ENCODE results near the gene NEK1.
"Not testable (repeated sequence)": the region's sequence is repeated elsewhere in the genome, so short reads cannot be mapped to it uniquely, and the experiment has no call there.

Gene NEK1

DNA sequence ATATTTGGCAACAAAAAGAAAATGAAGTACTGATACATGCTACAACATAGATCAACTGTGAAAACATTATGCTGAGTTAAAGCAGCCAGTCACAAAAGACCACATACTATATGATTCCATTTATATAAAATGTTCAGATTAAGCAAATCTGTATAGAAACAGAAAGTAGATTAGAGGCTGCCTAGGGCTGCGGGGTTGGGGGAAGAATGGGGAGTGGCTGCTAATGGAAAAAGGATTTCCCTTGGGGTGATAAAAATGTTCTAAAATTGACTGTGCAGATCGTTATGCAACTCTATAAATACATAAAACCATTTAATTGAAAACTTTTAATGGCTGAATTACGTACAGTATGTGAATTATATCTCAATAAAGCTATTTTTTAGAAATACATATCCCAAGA, 46.8 kb downstream of the NEK1 start:
- Histone ChIP-seq H3K18ac (ENCODE audit: low read length) (no peak overlapping the region), H4K91ac (ENCODE audit: low read depth, low read length, poor library complexity) (no peak overlapping the region), H3K36me3 (replicated peaks in 1 of 2; ENCODE audit: control insufficient read depth in 2 of 2, insufficient read depth in 2 of 2, low read length in 2 of 2) (peaks cover 0 to 12% of the 10 kb centered on the region in 2 donors), H2AK5ac (ENCODE audit: low read depth, low read length) (no peak overlapping the region), H3K23ac (ENCODE audit: low read depth, low read length, poor library complexity) (no peak overlapping the region), H2AFZ (ENCODE audit: low read length) (no peak overlapping the region), H2BK15ac (ENCODE audit: low read length) (no peak overlapping the region), H3K27ac (replicated peaks; ENCODE audit: low read length) (no peak overlapping the region), H3K27me3 (ENCODE audit: control insufficient read depth in 3 of 3, insufficient read depth in 3 of 3, low read depth in 1 of 3, low read length in 3 of 3) (no peaks in the 10 kb centered on the region), H3K4me2 (ENCODE audit: insufficient read depth, low read length, poor library complexity, severe bottlenecking) (no peak overlapping the region), H3K4ac (ENCODE audit: low read length) (no peak overlapping the region), H3K4me3 (ENCODE audit: low read length in 2 of 2) (no peak overlapping the region), H3K14ac (ENCODE audit: low read length) (no peak overlapping the region), H4K8ac (ENCODE audit: low read depth, low read length) (no peak overlapping the region), H3K4me1 (ENCODE audit: control insufficient read depth in 2 of 2, insufficient read depth in 1 of 2, low read depth in 1 of 2, low read length in 2 of 2) (no peaks in the 10 kb centered on the region), H2BK120ac (ENCODE audit: low read depth, low read length) (no peak overlapping the region), H2BK12ac (ENCODE audit: low read length) (no peak overlapping the region), H3K9me3 (replicated peaks in 1 of 2; ENCODE audit: control insufficient read depth in 2 of 2, insufficient read depth in 1 of 2, low read depth in 1 of 2, low read length in 2 of 2) (no peaks in the 10 kb centered on the region), H2BK5ac (ENCODE audit: low read length) (no peak overlapping the region), H3K9ac (ENCODE audit: low read depth, low read length, poor library complexity) (no peak overlapping the region), H3K79me1 (ENCODE audit: low read depth, low read length) (no peaks in the 10 kb centered on the region)
- DNase-seq (ENCODE audit: low spot score), result no peak
- no CpG with 5 or more reads among the region's 3 CpGs for WGBS, 2 donors (ENCODE audit: extremely low coverage in 2 of 2, insufficient read length in 2 of 2, insufficient replicate concordance in 1 of 2)

DNA sequence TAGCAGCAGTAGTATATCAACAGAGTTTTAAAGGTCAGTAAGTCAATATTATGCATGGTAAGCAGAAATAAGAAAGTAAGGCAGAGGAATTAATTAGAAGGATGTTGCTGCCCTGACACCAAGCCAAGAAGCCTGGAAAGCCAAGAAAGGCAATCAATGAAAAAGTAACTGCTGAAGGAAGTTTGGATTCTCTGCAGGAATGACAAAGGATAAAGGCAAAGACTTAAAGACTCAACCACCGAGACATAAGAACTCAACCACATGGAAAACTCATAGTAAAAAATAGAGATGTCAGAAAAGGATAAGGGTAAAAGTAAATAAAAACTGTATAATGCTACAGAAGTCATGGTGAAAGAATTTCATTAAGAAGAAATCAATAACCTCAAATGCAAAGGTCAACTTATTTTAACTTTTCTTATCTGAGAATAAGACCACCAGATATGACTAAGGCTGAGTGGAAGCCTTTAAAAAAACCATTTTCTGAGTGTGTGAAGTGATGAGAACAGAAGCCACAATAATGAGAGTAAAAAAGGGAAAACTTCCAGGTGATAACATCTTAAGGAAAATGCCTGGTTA, 55.2 kb downstream of the NEK1 start:
- no CpG with 5 or more reads among the region's 1 CpG for WGBS, 2 donors (ENCODE audit: extremely low coverage in 2 of 2, insufficient read length in 2 of 2, insufficient replicate concordance in 1 of 2)
- H3K23ac ChIP-seq (ENCODE audit: low read depth, low read length, poor library complexity), result no peak overlapping the region

DNA sequence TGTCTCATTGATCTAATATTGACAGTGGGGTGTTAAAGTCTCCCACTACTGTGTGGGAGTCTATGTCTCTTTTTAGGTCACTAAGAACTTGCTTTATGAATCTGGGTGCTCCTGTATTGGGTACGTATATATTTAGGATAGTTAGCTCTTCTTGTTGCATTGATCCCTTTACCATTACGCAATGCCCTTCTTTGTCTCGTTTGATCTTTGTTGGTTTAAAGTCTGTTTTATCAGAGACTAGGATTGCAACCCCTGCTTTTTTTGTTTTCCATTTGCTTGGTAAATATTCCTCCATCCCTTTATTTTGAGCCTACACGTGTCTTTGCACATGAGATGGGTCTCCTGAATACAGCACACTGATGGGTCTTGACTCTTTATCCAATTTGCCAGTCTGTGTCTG, 65.8 kb downstream of the NEK1 start:
- peaks cover 2 to 11% of the 10 kb centered on the region in 2 donors for H3K36me3 ChIP-seq (replicated peaks in 1 of 2; ENCODE audit: control insufficient read depth in 2 of 2, insufficient read depth in 2 of 2, low read length in 2 of 2)
- H2AK5ac ChIP-seq (ENCODE audit: low read depth, low read length); H2BK5ac ChIP-seq (ENCODE audit: low read length); H2BK15ac ChIP-seq (ENCODE audit: low read length); H3K4me3 ChIP-seq (ENCODE audit: low read length in 2 of 2); H2BK12ac ChIP-seq (ENCODE audit: low read length); H3K18ac ChIP-seq (ENCODE audit: low read length); H3K4ac ChIP-seq (ENCODE audit: low read length); H3K4me1 ChIP-seq (ENCODE audit: control insufficient read depth in 2 of 2, insufficient read depth in 1 of 2, low read depth in 1 of 2, low read length in 2 of 2); H2BK120ac ChIP-seq (ENCODE audit: low read depth, low read length); H2AFZ ChIP-seq (ENCODE audit: low read length); H3K23ac ChIP-seq (ENCODE audit: low read depth, low read length, poor library complexity); H3K9me3 ChIP-seq (replicated peaks in 1 of 2; ENCODE audit: control insufficient read depth in 2 of 2, insufficient read depth in 1 of 2, low read depth in 1 of 2, low read length in 2 of 2); H3K27ac ChIP-seq (replicated peaks; ENCODE audit: low read length); H3K4me2 ChIP-seq (ENCODE audit: insufficient read depth, low read length, poor library complexity, severe bottlenecking); DNase-seq (ENCODE audit: low spot score); H3K9ac ChIP-seq (ENCODE audit: low read depth, low read length, poor library complexity); H3K27me3 ChIP-seq (ENCODE audit: control insufficient read depth in 3 of 3, insufficient read depth in 3 of 3, low read depth in 1 of 3, low read length in 3 of 3); H4K91ac ChIP-seq (ENCODE audit: low read depth, low read length, poor library complexity); H4K8ac ChIP-seq (ENCODE audit: low read depth, low read length); H3K14ac ChIP-seq (ENCODE audit: low read length); H3K79me1 ChIP-seq (ENCODE audit: low read depth, low read length): not testable (repeated sequence)
- no CpG with 5 or more reads among the region's 4 CpGs for WGBS, 2 donors (ENCODE audit: extremely low coverage in 2 of 2, insufficient read length in 2 of 2, insufficient replicate concordance in 1 of 2)

More for the DNA sequence above, 55.2 kb downstream of the NEK1 start:
- Histone ChIP-seq H3K4me1 (ENCODE audit: control insufficient read depth in 2 of 2, insufficient read depth in 1 of 2, low read depth in 1 of 2, low read length in 2 of 2) (no peaks in the 10 kb centered on the region), H3K18ac (ENCODE audit: low read length) (no peak overlapping the region), H3K36me3 (replicated peaks in 1 of 2; ENCODE audit: control insufficient read depth in 2 of 2, insufficient read depth in 2 of 2, low read length in 2 of 2) (peaks cover 0 to 60% of the 10 kb centered on the region in 2 donors), H3K9me3 (replicated peaks in 1 of 2; ENCODE audit: control insufficient read depth in 2 of 2, insufficient read depth in 1 of 2, low read depth in 1 of 2, low read length in 2 of 2) (peaks cover 0 to 13% of the 10 kb centered on the region in 2 donors), H2AK5ac (ENCODE audit: low read depth, low read length) (no peak overlapping the region), H3K27ac (replicated peaks; ENCODE audit: low read length) (no peak overlapping the region), H3K4me2 (ENCODE audit: insufficient read depth, low read length, poor library complexity, severe bottlenecking) (no peak overlapping the region), H2BK5ac (ENCODE audit: low read length) (no peak overlapping the region), H4K8ac (ENCODE audit: low read depth, low read length) (no peak overlapping the region), H3K14ac (ENCODE audit: low read length) (no peak overlapping the region), H4K91ac (ENCODE audit: low read depth, low read length, poor library complexity) (no peak overlapping the region), H3K4me3 (ENCODE audit: low read length in 2 of 2) (no peak overlapping the region), H3K27me3 (ENCODE audit: control insufficient read depth in 3 of 3, insufficient read depth in 3 of 3, low read depth in 1 of 3, low read length in 3 of 3) (no peaks in the 10 kb centered on the region), H3K79me1 (ENCODE audit: low read depth, low read length) (no peaks in the 10 kb centered on the region), H3K4ac (ENCODE audit: low read length) (no peak overlapping the region), H2BK15ac (ENCODE audit: low read length) (no peak overlapping the region), H3K9ac (ENCODE audit: low read depth, low read length, poor library complexity) (no peak overlapping the region), H2BK120ac (ENCODE audit: low read depth, low read length) (no peak overlapping the region), H2AFZ (ENCODE audit: low read length) (no peak overlapping the region), H2BK12ac (ENCODE audit: low read length) (no peak overlapping the region)
- no peak for DNase-seq (ENCODE audit: low spot score)

DNA sequence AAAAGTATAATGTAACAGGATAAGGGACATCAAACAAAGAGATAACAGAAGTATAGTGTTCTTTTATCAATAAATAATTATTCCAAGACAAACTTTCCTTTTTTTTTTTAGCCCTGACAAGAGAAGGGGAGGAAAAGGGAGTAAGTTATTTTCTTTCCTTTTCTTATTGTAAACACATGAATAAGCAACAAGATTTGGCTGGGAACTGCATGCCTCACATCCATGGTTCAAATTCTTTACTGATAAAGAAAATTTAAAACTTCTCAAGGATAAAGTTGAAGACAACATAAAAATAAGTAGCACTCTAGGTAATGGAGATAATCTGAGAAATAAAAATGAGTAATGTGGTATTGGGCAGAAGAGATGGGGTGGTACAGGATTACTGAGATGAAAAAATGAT, 71.6 kb downstream of the NEK1 start:
- Histone ChIP-seq H4K91ac (ENCODE audit: low read depth, low read length, poor library complexity) (no peak overlapping the region), H2AK5ac (ENCODE audit: low read depth, low read length) (no peak overlapping the region), H3K4me1 (ENCODE audit: control insufficient read depth in 2 of 2, insufficient read depth in 1 of 2, low read depth in 1 of 2, low read length in 2 of 2) (no peaks in the 10 kb centered on the region), H3K18ac (ENCODE audit: low read length) (no peak overlapping the region), H4K8ac (ENCODE audit: low read depth, low read length) (no peak overlapping the region), H2BK120ac (ENCODE audit: low read depth, low read length) (no peak overlapping the region), H2BK15ac (ENCODE audit: low read length) (no peak overlapping the region), H3K36me3 (replicated peaks in 1 of 2; ENCODE audit: control insufficient read depth in 2 of 2, insufficient read depth in 2 of 2, low read length in 2 of 2) (peaks cover 0 to 19% of the 10 kb centered on the region in 2 donors), H3K9me3 (replicated peaks in 1 of 2; ENCODE audit: control insufficient read depth in 2 of 2, insufficient read depth in 1 of 2, low read depth in 1 of 2, low read length in 2 of 2) (no peaks in the 10 kb centered on the region), H3K79me1 (ENCODE audit: low read depth, low read length) (no peaks in the 10 kb centered on the region), H3K9ac (ENCODE audit: low read depth, low read length, poor library complexity) (no peak overlapping the region), H3K27me3 (ENCODE audit: control insufficient read depth in 3 of 3, insufficient read depth in 3 of 3, low read depth in 1 of 3, low read length in 3 of 3) (no peaks in the 10 kb centered on the region), H2BK12ac (ENCODE audit: low read length) (no peak overlapping the region), H2AFZ (ENCODE audit: low read length) (no peak overlapping the region), H3K4ac (ENCODE audit: low read length) (no peak overlapping the region), H3K4me2 (ENCODE audit: insufficient read depth, low read length, poor library complexity, severe bottlenecking) (no peak overlapping the region), H2BK5ac (ENCODE audit: low read length) (no peak overlapping the region), H3K14ac (ENCODE audit: low read length) (no peak overlapping the region), H3K27ac (replicated peaks; ENCODE audit: low read length) (no peak overlapping the region), H3K23ac (ENCODE audit: low read depth, low read length, poor library complexity) (no peak overlapping the region), H3K4me3 (ENCODE audit: low read length in 2 of 2) (no peak overlapping the region)
- no peak for DNase-seq (ENCODE audit: low spot score)

All from neuronal stem cell (in vitro differentiated cells).